HT1080 (cell line): ENCODE measurements around the gene CDSN. TPM values are rescaled to one million over a fixed set of nuclear protein-coding genes. Genes with fewer than 3 reads are reported as not detected.
"Not testable (repeated sequence)": the region's sequence is repeated elsewhere in the genome, so short reads cannot be mapped to it uniquely, and the experiment has no call there.

ENCODE experiments used
- DNase-seq: peaks from one replicate; pipeline ENCODE4 v3.0.0-alpha.2; 2015; ENCODE audit warnings: low read depth
- small RNA-seq: library from RNA; depleted of rRNA; stranded (forward); fragments of <200 nt; gene quantifications from one replicate; pipeline ENCODE3, GENCODE V24; 2014
- total RNA-seq: library from RNA; depleted of rRNA; stranded (reverse); fragments of >200 nt; shearing (Covaris generic); gene quantifications from 2 replicates; pipeline ENCODE4 v1.2.3, GENCODE V29; 2014; rRNA removed

Gene CDSN
- total RNA-seq, 1 experiment from 2014 or later: not detected

DNA sequence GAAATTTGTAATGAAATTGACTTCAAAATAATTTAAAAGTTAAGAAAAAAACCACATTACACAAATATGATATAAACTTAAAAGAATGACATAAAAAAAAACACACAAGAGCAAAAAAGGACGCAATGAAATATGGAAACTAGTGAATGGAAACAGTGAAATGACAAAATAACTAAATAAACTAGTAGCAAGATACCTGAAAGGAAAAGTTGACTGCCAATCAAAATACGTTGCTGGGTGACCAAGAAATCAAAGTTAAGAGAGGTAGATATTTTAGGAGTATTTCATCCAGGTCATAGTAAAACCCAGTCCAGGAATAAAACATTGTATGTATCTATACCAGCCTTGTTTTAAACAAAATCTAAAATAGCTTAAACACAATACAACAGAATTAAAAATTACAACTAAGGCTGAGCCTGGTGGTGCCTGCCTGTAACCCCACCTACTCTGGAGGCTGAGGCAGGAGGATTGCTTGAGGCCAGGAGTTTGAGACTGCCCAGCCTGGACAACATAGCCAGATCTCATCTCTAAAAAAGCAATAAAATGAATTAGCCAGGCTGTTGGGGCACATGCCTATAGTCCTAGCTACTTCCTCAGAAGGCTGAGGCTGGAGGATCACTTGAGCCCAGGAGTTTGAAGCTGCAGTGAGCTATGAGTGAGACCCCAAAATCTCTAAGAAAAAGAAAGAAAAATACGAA, 29.8 kb downstream of the CDSN start:
- DNase-seq: no peak

DNA sequence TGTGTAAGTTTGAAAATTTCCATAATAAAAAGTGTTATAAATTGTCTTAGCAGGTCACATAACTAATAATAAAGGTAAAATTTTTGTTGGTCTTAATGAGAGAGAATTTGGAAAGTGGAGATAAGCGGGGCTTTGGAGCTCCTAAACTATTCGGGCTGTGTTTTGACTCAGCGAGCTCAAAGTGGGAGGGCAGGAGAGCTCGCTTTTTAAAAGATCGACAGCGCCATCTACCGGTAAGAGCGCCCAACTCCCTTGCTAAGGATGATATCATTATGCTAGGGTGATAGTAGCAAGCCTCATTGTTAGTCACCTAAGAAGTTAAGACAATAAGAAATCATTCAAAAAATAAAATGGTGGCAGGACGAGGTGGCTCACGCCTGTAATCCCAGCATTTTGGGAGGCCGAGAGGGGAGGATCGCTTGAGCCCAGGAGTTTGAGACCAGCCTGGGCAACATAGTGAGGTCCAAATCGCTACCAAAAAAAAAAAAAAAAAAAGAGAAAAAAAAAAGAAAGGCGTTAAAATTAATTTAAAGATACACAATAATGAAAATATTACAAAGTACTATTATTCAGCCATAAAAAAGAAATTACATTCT, 32.7 kb downstream of the CDSN start:
- peak; percentile 91 for DNase-seq

DNA sequence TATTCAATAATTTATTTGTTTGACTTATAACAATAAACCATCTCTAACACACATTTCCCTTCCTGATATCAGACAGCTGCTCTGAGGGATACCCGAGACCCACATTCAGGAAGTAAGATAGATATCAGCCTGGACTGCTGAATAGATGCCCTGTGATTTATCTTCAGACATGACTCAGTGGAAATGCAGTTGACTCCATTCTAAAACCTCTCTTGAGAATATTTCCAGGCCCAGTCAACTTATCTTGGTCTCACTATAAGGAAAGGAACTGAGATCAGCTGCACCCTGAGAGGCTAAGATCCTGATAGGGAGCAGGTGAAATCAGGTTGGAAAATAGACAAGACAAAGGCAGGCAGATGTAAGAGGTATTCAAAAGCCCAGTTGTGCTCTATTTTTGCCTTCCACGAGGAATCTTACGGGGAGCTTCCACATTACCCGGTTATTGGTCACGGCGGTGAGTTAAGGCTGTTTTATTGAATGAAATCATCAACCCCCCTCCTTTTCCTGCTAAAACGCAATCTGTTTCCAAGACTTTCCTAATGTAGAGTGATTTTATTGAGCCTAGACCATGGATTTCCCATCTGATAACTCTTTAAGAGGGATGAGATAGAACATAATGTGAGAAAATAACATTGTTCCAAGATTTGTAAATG, 33.3 kb downstream of the CDSN start:
- DNase-seq: peak; percentile 78

DNA sequence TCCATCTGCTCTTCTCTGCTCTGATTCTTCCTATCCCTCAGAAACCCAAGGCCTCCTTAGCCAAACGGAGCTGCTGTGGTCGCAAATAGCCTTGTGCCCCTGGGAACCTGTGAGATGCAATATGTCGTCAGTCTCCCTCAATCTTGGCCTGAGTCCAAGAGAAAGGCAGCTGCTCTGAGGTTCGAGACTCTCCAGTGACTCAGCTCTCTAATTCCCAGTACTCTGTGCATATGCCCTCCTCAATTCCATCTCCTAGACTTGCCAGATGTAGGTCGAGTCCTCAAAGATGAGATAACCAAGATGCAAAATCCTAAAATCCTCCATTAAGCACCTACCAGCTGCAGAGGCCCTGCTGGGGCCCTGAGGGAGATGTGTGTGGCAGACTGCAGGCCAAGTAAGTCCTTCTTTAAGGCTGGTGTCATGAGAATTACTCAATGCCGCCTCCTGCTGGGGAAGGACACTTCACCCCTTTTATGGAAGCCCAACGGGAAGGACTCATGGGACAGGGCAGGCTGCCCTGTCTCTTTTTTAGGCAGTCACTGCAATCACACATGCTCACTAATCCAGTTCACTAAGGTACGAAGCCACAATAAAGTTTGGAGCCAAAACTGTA, 36.4 kb downstream of the CDSN start:
- peak; percentile 59 for DNase-seq

DNA sequence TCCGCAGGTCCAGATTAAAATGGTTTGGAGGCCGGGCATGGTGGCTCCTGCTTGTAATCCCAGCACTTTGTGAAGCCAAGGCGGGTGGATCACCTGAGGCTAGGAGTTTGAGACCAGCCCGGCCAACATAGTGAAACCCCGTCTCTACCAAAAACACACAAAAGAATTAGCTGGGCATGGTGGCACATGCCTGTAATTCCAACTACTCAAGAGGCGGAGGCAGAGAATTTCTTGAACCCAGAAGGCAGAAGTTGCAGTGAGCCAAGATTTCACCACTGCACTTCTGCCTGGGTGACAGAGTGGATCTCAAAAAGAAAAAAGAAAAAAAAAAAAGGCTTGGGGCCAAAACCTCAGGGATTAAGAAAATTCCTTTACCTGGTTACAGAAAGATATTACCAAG, 38.4 kb downstream of the CDSN start:
- no peak for DNase-seq

DNA sequence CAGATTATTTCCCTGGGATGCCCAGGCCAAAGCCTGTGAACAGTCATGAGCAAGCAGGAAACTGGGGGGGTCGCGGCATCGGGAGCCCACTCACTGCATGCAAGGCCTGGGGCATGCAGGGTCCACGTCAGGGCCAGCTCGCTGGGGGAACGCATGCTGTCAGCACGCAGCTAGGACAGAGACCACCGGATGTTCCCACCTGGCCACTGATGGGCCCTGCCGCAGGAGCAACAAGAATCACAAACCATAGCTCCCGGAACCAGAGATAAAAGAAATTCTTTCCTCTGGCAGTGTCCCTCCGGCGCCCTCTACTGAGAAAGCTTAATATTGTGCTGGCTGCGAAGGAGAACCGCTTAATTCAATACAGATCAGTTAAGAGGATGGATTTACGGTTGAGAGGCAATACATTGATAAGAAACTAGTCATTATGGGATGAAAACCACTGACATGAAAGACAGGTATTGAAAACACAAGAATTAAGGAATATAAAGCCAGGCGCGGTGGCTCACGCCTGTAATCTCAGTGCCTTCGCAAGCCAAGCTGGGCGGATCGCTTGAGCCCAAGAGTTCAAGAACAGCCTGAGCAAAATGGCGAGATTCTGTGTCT, 40.5 kb downstream of the CDSN start:
- peak; percentile 56 for DNase-seq

DNA sequence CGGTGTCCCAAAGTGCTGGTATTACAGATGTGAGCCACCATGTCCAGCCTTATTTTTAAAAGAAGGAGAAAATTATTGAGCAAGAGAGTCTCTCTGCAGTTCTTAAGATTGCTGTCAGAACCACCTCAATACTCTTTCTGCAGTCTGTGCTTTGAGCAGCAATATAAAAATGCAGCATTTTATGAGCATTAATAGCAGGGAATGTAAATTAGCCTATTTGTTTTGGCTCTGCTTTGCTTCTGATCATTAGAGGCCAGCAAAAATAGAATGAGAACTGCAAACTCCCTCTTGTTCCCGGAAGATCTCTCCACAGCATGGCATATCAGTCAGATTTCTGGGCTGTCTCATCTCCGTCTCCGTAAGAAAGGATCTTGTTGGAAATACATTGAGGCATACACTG, 43.6 kb downstream of the CDSN start:
- DNase-seq: no peak

DNA sequence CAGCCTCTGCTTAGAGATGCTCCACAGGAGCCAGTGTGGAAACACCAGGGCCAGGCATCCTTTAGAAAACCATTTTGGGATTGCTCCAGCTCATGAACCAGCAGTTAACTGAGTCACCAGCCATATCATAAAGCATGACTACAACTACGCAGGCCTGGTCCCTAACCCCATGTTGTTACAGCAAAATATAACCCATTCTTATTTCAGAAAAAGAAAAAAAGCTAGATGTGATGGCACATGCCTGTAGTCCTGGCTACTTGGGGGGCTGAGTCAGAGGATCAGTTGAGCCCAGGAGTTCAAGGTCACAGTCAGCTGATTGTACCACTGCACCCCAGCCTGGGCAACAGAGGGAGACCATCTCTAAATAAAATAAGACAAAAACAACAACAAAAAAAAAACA, 44.7 kb downstream of the CDSN start:
- DNase-seq: peak; percentile 73

DNA sequence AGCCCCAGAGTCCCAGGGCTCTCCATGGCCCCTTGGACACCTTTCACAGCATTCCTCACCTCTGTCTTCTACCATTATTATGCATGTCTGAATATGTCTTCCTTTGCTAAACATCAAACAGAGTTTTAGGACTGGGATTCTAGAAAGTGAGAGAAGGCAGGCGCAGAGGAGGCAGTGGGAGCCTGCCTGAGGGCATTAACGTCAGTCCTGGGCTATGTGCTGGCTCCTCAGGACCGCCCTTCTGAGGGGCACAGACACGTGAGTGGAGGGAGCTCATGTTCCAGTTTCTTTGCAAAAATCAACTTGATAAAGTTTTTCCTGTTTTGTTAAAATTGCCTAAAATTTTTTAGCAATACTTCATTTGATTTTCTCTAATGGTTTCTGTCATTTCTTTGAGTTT, 45.8 kb downstream of the CDSN start:
- no peak for DNase-seq

DNA sequence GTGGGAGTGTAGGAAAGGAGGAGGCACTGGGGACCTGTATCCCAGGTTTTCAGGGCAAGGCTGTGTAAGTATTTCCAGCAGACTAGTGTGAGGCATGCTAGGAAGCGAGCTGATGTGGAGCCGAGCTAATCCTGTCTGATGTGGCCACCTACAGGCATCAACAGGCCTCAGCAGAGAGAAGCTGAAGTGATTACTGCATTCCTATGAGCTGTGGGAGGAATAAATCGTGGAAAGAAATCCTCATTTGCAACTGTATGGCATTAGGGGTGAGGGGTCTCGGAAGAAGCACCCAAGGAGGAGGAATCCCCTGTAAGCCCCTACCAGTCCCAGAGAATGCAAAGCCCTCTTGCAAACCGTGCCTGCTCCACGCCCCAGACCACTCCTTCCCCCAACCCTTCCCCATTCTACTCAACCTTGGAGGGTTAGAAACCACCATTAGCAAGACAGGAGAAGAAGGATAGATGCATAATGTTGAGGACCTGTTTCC, 49.5 kb downstream of the CDSN start:
- DNase-seq: peak; percentile 73

DNA sequence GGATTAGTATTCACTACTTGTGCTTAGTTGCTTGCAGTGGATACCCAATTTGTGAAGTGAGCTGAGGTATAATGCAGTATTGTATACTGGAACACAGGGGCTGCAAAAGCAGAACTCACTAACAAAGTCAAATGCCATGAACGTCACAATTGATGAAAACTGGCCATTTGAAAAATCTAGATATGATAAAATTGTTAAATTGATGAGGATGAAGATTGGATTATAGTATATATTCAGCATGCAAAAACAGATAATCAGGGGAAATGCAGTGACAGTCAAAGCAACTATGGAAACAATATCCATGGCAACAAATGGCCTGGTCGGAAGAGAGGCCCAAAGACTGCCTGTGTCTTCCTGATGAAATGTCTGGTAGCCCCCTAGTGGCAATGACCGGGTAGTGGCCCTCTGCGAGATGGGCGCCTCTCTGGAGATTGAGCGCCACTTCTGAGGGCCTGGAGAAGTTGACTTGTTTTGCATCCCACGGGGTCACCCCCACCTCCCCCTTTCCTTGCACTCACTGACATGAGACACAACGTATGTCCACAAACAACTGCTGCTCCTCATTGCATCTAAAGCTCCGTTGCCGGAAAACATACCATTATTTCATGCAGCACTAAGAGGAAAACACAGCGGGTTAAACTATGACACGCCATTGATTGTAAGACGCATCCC, 51.4 kb downstream of the CDSN start:
- peak; percentile 79 for DNase-seq

DNA sequence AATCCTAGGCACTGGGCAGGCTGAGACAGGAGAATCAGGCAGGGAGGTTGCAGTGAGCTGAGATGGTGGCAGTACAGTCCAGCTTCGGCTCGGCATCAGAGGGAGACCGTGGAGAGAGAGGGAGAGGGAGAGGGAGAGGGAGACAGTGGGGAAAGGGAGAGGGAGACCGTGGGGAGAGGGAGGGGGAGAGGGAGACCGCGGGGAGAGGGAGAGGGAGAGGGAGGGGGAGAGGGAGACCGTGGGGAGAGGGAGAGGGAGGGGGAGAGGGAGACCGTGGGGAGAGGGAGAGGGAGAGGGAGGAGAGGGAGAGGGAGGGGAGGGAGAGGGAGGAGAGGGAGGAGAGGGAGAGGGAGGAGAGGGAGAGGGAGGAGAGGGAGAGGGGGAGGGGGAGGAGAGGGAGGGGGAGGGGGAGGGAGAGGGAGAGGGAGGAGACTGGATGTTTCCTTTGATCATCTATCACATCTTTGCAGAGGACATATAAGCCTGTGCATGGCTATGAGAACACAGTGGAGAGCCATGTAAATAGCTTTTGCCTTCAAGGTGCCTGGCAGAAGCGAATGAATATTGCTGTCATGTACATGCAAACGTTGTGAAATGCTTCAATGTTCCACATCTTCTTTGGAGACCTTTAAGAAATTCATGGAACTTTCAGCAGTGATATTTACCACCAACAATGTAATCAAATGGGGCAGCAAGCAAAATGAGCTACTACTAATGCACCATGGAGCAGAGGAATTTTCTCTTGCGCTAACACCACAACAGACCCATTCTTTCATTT, 52.2 kb downstream of the CDSN start:
- DNase-seq: not testable (repeated sequence)

DNA sequence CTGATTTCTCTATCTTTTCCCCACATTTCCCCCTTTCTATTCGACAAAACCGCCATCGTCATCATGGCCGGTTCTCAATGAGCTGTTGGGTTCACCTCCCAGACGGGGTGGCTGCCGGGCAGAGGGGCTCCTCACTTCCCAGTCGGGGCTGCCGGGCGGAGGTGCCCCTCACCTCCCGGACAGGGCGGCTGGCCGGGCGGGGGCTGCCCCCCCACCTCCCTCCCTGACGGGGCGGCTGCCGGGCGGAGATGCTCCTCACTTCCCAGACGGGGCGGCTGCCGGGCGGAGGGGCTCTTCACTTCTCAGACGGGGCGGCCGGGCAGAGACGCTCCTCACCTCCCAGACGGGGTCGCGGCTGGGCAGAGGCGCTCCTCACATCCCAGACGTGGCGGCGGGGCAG, 53.2 kb downstream of the CDSN start:
- not testable (repeated sequence) for DNase-seq

DNA sequence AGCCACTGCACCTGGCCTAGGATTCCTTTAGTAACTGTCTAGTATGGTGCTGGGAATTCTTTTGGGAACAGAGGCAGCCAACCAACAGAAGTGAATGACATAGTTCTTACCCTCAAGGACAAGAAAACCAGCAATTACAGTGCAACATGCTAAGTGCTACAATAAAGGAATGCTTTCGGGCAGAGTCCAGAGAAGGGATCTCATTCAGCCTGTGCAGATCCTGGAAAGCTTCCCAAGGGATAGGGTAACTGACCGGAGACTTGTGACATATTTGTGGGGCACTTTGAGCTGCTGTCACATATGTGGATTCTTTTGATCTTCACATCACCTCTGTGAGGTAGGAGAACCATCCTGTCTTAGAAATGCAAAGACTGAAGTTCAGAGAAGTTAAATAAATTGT, 54.7 kb downstream of the CDSN start:
- no peak for DNase-seq

Small RNA genes lying within 50 kb of the gene (small RNA-seq; reads per million reads assigned to genes)
- not detected for gene POLR2LP1
- gene RNU6-1133P: not detected

Other genes starting within 250 kb of the CDSN start
- 34.8 and 37.0 TPM in 2 replicates for gene DDR1, start 235.9 kb downstream of the CDSN start, total RNA-seq
- gene GTF2H4, start 212.2 kb downstream of the CDSN start, total RNA-seq: 22.2 and 28.0 TPM in 2 replicates
- gene VARS2, start 206.2 kb downstream of the CDSN start, total RNA-seq: 30.7 and 33.1 TPM in 2 replicates
- not detected in 2 replicates for gene SFTA2, start 188.3 kb downstream of the CDSN start, total RNA-seq
- not detected in 2 replicates for gene MUCL3, start 179.5 kb downstream of the CDSN start, total RNA-seq
- gene MUC21, start 136.7 kb downstream of the CDSN start, total RNA-seq: not detected in 2 replicates
- gene MUC22, start 110.0 kb downstream of the CDSN start, total RNA-seq: not detected in 2 replicates
- gene C6orf15, start 7.9 kb downstream of the CDSN start, total RNA-seq: not detected in 2 replicates
- 0.64 and 0.80 TPM in 2 replicates for gene PSORS1C1, start 5.6 kb downstream of the CDSN start, total RNA-seq
- gene PSORS1C2, start 18.6 kb upstream of the CDSN start, total RNA-seq: not detected in 2 replicates
- gene CCHCR1, start 37.4 kb upstream of the CDSN start, total RNA-seq: 22.1 and 29.2 TPM in 2 replicates
- 91.0 and 101 TPM in 2 replicates for gene TCF19, start 38.1 kb upstream of the CDSN start, total RNA-seq
- not detected in 2 replicates for gene POU5F1, start 50.2 kb upstream of the CDSN start, total RNA-seq
- 18.8 and 23.1 TPM in 2 replicates for gene HLA-C, start 151.6 kb upstream of the CDSN start, total RNA-seq
- 11.8 and 15.4 TPM in 2 replicates for gene HLA-B, start 236.7 kb upstream of the CDSN start, total RNA-seq